GM23338 (cell line): ENCODE results near the gene EDAR. TPM values are rescaled to one million over a fixed set of nuclear protein-coding genes. Genes with fewer than 3 reads are reported as not detected.

Source experiments
- ATAC-seq: fragments of 200-7000 bp; cut with Tn5 transposase; 3 replicates; pipeline ENCODE4 v1.9.1; 2020
- DNase-seq: peaks from one replicate; pipeline ENCODE4 v3.0.0-alpha.2; 2015; ENCODE audit warnings: low spot score
- H2AFZ ChIP-seq: fragments of 200-600 bp; sonication (generic); 2 replicates; pipeline ENCODE4 v1.8.0; 2016; ENCODE audit warnings: antibody characterized with exemption, mild to moderate bottlenecking, moderate library complexity
- H3F3A ChIP-seq: fragments of 200-600 bp; sonication (generic); replicated peaks from 2 replicates; pipeline ENCODE4 v1.8.0; 2017; ENCODE audit warnings: antibody characterized with exemption, mixed run types, low read depth
- H3K27ac ChIP-seq: fragments of 200-600 bp; sonication (generic); 2 replicates; pipeline ENCODE4 v1.6.1; 2016; ENCODE audit warnings: low read depth
- H3K27me3 ChIP-seq: fragments of 200-600 bp; sonication (generic); 2 replicates; pipeline ENCODE4 v1.8.0; 2016; ENCODE audit warnings: mild to moderate bottlenecking, mixed run types, moderate library complexity; ENCODE audit not compliant: insufficient read depth
- H3K36me3 ChIP-seq: fragments of 200-600 bp; sonication (generic); 2 replicates; pipeline ENCODE4 v1.8.0; 2016; ENCODE audit warnings: mild to moderate bottlenecking; ENCODE audit not compliant: insufficient read depth
- H3K4me1 ChIP-seq: fragments of 200-600 bp; sonication (generic); 2 replicates; pipeline ENCODE4 v1.8.0; 2016; ENCODE audit warnings: mild to moderate bottlenecking, moderate library complexity; ENCODE audit not compliant: insufficient read depth
- H3K4me2 ChIP-seq: fragments of 200-600 bp; sonication (generic); 2 replicates; pipeline ENCODE4 v1.7.1; 2017; ENCODE audit warnings: mixed run types
- H3K4me3 ChIP-seq: fragments of 200-600 bp; sonication (generic); 2 replicates; pipeline ENCODE4 v1.6.1; 2016; ENCODE audit warnings: mixed run types
- H3K79me2 ChIP-seq: fragments of 200-600 bp; sonication (generic); replicated peaks from 2 replicates; pipeline ENCODE4 v1.8.0; 2017; ENCODE audit warnings: mild to moderate bottlenecking; ENCODE audit not compliant: insufficient read depth
- H3K9me2 ChIP-seq: fragments of 200-600 bp; sonication (generic); 2 replicates; pipeline ENCODE4 v1.8.0; 2017; ENCODE audit not compliant: insufficient read depth
- H4K20me1 ChIP-seq: fragments of 200-600 bp; sonication (generic); replicated peaks from 2 replicates; pipeline ENCODE4 v1.8.0; 2017; ENCODE audit warnings: mild to moderate bottlenecking; ENCODE audit not compliant: insufficient read depth
- H3K27ac Mint-ChIP-seq: 2 replicates; pipeline ENCODE4 v1.8.0; 2020; ENCODE audit warnings: inconsistent platforms, mild to moderate bottlenecking, moderate library complexity, mixed read lengths
- H3K27me3 Mint-ChIP-seq: 3 replicates; pipeline ENCODE4 v1.8.0; 2022; ENCODE audit warnings: low read depth, mild to moderate bottlenecking, moderate library complexity, mixed read lengths, inconsistent platforms; ENCODE audit not compliant: insufficient read depth, poor library complexity
- H3K36me3 Mint-ChIP-seq: 3 replicates; pipeline ENCODE4 v1.8.0; 2021; ENCODE audit warnings: low read depth, mild to moderate bottlenecking, inconsistent platforms, moderate library complexity, mixed read lengths
- H3K4me1 Mint-ChIP-seq: 3 replicates; pipeline ENCODE4 v1.8.0; 2020; ENCODE audit warnings: mild to moderate bottlenecking, inconsistent platforms, mixed read lengths
- H3K4me3 Mint-ChIP-seq: 3 replicates; pipeline ENCODE4 v1.8.0; 2021; ENCODE audit warnings: moderate library complexity, mild to moderate bottlenecking, inconsistent platforms, mixed read lengths
- H3K9me3 Mint-ChIP-seq: 3 replicates; pipeline ENCODE4 v1.8.0; 2020; ENCODE audit warnings: moderate library complexity, mild to moderate bottlenecking, inconsistent platforms, mixed read lengths
- CREB1 ChIP-seq: fragments of 250-450 bp; sonication (Bioruptor Pico); IDR thresholded peaks from 2 replicates; pipeline ENCODE4 v1.5.0; 2020; ENCODE audit warnings: low read depth, mild to moderate bottlenecking, moderate library complexity
- EZH2 ChIP-seq: fragments of 200-600 bp; sonication (generic); IDR thresholded peaks from one replicate; pipeline ENCODE4 v1.8.0; 2017; ENCODE audit warnings: antibody characterized with exemption, mild to moderate bottlenecking, low read depth; ENCODE audit not compliant: unreplicated experiment
- EZH2phosphoT487 ChIP-seq: fragments of 200-600 bp; sonication (generic); IDR thresholded peaks from one replicate; pipeline ENCODE4 v1.8.1; 2018; ENCODE audit warnings: antibody characterized with exemption; ENCODE audit not compliant: unreplicated experiment
- NANOG ChIP-seq: IDR thresholded peaks from 2 replicates; pipeline ENCODE4 v1.6.1; 2016; ENCODE audit warnings: antibody characterized with exemption, borderline replicate concordance
- POLR2AphosphoS5 ChIP-seq: IDR thresholded peaks from 2 replicates; pipeline ENCODE4 v1.6.1; 2016; ENCODE audit warnings: antibody characterized with exemption, low read depth
- STAT1 ChIP-seq: IDR thresholded peaks from one replicate; pipeline ENCODE4 v1.6.1; 2016; ENCODE audit warnings: antibody characterized with exemption; ENCODE audit not compliant: unreplicated experiment
- ZNF114 ChIP-seq: fragments of 250-450 bp; sonication (Bioruptor Pico); IDR thresholded peaks from 2 replicates; pipeline ENCODE4 v1.5.0; 2020; ENCODE audit warnings: mild to moderate bottlenecking, moderate library complexity
- ZNF331 ChIP-seq: fragments of 250-450 bp; sonication (Bioruptor Pico); IDR thresholded peaks from 2 replicates; pipeline ENCODE4 v1.5.0; 2020; ENCODE audit warnings: low read depth, mild to moderate bottlenecking, moderate library complexity
- polyA plus RNA-seq: library from polyadenylated mRNA; unstranded; fragments of >200 nt; fragmentation: Nextera tagmentation; extraction: Ambion mirVana; gene quantifications from 2 replicates; pipeline ENCODE4 v1.2.1, GENCODE V29; 2016
- total RNA-seq: library from RNA; depleted of rRNA; stranded (reverse); fragments of >200 nt; shearing (Covaris generic); gene quantifications from 2 replicates; pipeline ENCODE4 v1.2.3, GENCODE V29; 2014
- TF ChIP-seq, protein P1 (sequence below): fragments of 250-450 bp; sonication (Bioruptor Pico); IDR thresholded peaks from 2 replicates; pipeline ENCODE4 v1.5.0; 2020; ENCODE audit warnings: mild to moderate bottlenecking, moderate library complexity
- TF ChIP-seq, protein P2 (sequence below): IDR thresholded peaks from 2 replicates; pipeline ENCODE4 v1.6.1; 2016; ENCODE audit warnings: antibody characterized with exemption

The EDAR gene
- total and polyA plus RNA-seq, 2 experiments from 2014 or later: not detected

DNA sequence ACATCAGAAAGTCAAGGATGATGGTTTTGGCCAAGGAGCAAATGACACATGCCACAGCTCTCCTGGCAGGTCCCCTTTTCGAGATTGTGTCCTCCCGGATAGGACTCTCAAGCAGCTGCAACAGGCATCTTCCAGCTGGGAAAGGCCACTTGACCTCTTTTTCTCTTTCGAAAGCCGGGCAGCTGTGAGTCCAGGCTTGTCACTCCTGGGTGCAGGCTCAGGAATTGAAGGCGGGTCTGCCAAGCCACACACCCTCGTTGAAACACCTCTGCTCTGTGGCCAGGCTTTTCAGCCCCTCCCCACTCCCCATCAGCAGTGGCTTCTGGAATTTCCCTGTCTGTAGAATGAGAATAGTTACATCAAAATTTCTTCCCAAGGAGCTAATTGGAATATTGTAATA, 104.4 kb downstream of the EDAR start (continued):
- TF ChIP-seq, protein P1, sequence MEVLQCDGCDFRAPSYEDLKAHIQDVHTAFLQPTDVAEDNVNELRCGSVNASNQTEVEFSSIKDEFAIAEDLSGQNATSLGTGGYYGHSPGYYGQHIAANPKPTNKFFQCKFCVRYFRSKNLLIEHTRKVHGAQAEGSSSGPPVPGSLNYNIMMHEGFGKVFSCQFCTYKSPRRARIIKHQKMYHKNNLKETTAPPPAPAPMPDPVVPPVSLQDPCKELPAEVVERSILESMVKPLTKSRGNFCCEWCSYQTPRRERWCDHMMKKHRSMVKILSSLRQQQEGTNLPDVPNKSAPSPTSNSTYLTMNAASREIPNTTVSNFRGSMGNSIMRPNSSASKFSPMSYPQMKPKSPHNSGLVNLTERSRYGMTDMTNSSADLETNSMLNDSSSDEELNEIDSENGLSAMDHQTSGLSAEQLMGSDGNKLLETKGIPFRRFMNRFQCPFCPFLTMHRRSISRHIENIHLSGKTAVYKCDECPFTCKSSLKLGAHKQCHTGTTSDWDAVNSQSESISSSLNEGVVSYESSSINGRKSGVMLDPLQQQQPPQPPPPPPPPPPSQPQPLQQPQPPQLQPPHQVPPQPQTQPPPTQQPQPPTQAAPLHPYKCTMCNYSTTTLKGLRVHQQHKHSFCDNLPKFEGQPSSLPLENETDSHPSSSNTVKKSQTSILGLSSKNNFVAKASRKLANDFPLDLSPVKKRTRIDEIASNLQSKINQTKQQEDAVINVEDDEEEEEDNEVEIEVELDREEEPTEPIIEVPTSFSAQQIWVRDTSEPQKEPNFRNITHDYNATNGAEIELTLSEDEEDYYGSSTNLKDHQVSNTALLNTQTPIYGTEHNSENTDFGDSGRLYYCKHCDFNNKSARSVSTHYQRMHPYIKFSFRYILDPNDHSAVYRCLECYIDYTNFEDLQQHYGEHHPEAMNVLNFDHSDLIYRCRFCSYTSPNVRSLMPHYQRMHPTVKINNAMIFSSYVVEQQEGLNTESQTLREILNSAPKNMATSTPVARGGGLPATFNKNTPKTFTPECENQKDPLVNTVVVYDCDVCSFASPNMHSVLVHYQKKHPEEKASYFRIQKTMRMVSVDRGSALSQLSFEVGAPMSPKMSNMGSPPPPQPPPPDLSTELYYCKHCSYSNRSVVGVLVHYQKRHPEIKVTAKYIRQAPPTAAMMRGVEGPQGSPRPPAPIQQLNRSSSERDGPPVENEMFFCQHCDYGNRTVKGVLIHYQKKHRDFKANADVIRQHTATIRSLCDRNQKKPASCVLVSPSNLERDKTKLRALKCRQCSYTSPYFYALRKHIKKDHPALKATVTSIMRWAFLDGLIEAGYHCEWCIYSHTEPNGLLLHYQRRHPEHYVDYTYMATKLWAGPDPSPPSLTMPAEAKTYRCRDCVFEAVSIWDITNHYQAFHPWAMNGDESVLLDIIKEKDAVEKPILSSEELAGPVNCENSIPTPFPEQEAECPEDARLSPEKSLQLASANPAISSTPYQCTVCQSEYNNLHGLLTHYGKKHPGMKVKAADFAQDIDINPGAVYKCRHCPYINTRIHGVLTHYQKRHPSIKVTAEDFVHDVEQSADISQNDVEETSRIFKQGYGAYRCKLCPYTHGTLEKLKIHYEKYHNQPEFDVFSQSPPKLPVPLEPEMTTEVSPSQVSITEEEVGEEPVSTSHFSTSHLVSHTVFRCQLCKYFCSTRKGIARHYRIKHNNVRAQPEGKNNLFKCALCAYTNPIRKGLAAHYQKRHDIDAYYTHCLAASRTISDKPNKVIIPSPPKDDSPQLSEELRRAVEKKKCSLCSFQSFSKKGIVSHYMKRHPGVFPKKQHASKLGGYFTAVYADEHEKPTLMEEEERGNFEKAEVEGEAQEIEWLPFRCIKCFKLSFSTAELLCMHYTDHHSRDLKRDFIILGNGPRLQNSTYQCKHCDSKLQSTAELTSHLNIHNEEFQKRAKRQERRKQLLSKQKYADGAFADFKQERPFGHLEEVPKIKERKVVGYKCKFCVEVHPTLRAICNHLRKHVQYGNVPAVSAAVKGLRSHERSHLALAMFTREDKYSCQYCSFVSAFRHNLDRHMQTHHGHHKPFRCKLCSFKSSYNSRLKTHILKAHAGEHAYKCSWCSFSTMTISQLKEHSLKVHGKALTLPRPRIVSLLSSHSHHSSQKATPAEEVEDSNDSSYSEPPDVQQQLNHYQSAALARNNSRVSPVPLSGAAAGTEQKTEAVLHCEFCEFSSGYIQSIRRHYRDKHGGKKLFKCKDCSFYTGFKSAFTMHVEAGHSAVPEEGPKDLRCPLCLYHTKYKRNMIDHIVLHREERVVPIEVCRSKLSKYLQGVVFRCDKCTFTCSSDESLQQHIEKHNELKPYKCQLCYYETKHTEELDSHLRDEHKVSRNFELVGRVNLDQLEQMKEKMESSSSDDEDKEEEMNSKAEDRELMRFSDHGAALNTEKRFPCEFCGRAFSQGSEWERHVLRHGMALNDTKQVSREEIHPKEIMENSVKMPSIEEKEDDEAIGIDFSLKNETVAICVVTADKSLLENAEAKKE: no peak
- TF ChIP-seq ZNF114 (CRISPR knock-in tag): no peak
- no peak for TF ChIP-seq ZNF331 (CRISPR knock-in tag)
- TF ChIP-seq EZH2: no peak
- TF ChIP-seq, protein P2, sequence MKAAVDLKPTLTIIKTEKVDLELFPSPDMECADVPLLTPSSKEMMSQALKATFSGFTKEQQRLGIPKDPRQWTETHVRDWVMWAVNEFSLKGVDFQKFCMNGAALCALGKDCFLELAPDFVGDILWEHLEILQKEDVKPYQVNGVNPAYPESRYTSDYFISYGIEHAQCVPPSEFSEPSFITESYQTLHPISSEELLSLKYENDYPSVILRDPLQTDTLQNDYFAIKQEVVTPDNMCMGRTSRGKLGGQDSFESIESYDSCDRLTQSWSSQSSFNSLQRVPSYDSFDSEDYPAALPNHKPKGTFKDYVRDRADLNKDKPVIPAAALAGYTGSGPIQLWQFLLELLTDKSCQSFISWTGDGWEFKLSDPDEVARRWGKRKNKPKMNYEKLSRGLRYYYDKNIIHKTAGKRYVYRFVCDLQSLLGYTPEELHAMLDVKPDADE: no peak
- no peak for TF ChIP-seq POLR2AphosphoS5
- no peak for TF ChIP-seq EZH2phosphoT487
- TF ChIP-seq NANOG: no peak
- no peak for TF ChIP-seq CREB1 (CRISPR knock-in tag)
- no peak for TF ChIP-seq STAT1

- Histone ChIP-seq H3K4me1 (no peaks in the 10 kb centered on the region), H4K20me1 (no peaks in the 10 kb centered on the region), H3K36me3 (no peaks in the 10 kb centered on the region), H2AFZ (no peak overlapping the region), H3K79me2 (no peaks in the 10 kb centered on the region), H3F3A (no peaks in the 10 kb centered on the region), H3K4me2 (no peak overlapping the region), H3K27ac (no peak overlapping the region), H3K9me2 (no peaks in the 10 kb centered on the region), H3K4me3 (no peak overlapping the region), H3K27me3 (no peaks in the 10 kb centered on the region)
- ATAC-seq: no peak
- Mint-ChIP-seq H3K4me3 (no peak overlapping the region), H3K27ac (no peak overlapping the region), H3K36me3 (peaks cover 53% of the 10 kb centered on the region), H3K9me3 (peaks cover 42% of the 10 kb centered on the region), H3K27me3 (no peaks in the 10 kb centered on the region), H3K4me1 (no peaks in the 10 kb centered on the region)
- no peak for TF ChIP-seq NANOG
- DNase-seq: no peak
These were observed 110.7 kb downstream of the EDAR start for GRCh38 chr2:108878276-108878675.
